Measurements from ENCODE around the gene SLC35F6. TPM values are rescaled to one million over a fixed set of nuclear protein-coding genes. Genes with fewer than 3 reads are reported as not detected.

The SLC35F6 gene
- total RNA-seq, 1 donor from 2014 or later = 40.8 TPM

DNA sequence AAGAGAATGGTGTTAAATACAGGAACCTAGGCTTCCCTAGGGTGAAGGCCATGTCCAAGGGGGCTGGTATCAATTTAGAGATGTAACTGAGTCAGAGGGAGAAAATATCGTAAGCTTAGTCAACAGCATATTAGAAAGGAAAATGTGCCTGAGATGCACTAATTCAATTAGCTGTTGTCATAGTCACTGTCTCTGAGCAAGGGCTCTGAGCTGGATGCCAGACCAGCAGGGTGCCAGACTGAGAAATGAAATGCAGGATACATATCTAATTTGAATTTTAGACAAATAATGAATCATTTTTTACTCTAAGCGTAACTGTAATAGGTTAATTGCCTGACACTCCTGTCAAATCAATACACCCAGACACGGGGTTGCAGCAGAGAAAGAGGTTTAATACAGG lies 11.4 kb upstream of the SLC35F6 start:
- Histone ChIP-seq H3K27ac (no peak overlapping the region), H3K9me3 (no peaks in the 10 kb centered on the region), H3K36me3 (no peaks in the 10 kb centered on the region), H3K4me3 (no peak overlapping the region), H3K27me3 (no peaks in the 10 kb centered on the region), H3K4me1 (peaks cover 6% of the 10 kb centered on the region)
- intact Hi-C loops (cut with DNase I) = no loop called here
- DNase-seq (ENCODE audit: extremely low spot score in 2 of 2) = no peak
- TF ChIP-seq, protein P1, sequence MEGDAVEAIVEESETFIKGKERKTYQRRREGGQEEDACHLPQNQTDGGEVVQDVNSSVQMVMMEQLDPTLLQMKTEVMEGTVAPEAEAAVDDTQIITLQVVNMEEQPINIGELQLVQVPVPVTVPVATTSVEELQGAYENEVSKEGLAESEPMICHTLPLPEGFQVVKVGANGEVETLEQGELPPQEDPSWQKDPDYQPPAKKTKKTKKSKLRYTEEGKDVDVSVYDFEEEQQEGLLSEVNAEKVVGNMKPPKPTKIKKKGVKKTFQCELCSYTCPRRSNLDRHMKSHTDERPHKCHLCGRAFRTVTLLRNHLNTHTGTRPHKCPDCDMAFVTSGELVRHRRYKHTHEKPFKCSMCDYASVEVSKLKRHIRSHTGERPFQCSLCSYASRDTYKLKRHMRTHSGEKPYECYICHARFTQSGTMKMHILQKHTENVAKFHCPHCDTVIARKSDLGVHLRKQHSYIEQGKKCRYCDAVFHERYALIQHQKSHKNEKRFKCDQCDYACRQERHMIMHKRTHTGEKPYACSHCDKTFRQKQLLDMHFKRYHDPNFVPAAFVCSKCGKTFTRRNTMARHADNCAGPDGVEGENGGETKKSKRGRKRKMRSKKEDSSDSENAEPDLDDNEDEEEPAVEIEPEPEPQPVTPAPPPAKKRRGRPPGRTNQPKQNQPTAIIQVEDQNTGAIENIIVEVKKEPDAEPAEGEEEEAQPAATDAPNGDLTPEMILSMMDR (IDR thresholded peaks at IDR 0.05) = no peak
- TF ChIP-seq POLR2A (IDR thresholded peaks at IDR 0.05) = no peak
- no peak for TF ChIP-seq POLR2AphosphoS5 (IDR thresholded peaks at IDR 0.05; ENCODE audit: insufficient read depth in 1 of 2, low read depth in 1 of 2)

DNA sequence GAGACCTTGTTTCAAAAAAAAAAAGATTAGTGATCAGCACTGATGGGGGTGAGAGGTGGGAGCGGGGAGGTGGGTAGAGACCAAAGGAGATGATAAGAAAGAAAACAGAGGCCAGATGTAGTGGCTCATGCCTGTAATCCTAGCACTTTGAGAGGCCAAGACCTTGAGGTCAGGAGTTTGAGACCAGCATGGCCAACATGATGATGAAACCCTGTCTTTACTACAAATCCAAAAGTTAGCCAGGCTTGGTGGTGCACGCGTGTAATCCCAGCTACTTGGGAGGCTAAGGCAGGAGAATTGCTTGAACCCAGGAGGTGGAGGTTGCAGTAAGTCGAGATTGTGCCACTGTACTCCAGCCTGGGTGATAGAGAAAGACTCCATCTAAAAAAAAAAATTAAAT lies 9.5 kb upstream of the SLC35F6 start:
- TF ChIP-seq, protein P1 (IDR thresholded peaks at IDR 0.05) = no peak
- TF ChIP-seq POLR2A (IDR thresholded peaks at IDR 0.05) = no peak
- no peak for TF ChIP-seq POLR2AphosphoS5 (IDR thresholded peaks at IDR 0.05; ENCODE audit: insufficient read depth in 1 of 2, low read depth in 1 of 2)
- Histone ChIP-seq H3K4me1 (peaks cover 22% of the 10 kb centered on the region), H3K9me3 (no peaks in the 10 kb centered on the region), H3K27ac (no peak overlapping the region), H3K36me3 (no peaks in the 10 kb centered on the region), H3K27me3 (no peaks in the 10 kb centered on the region), H3K4me3 (no peak overlapping the region)
- intact Hi-C loops (cut with DNase I) = no loop called here
- DNase-seq (ENCODE audit: extremely low spot score in 2 of 2) = no peak

DNA sequence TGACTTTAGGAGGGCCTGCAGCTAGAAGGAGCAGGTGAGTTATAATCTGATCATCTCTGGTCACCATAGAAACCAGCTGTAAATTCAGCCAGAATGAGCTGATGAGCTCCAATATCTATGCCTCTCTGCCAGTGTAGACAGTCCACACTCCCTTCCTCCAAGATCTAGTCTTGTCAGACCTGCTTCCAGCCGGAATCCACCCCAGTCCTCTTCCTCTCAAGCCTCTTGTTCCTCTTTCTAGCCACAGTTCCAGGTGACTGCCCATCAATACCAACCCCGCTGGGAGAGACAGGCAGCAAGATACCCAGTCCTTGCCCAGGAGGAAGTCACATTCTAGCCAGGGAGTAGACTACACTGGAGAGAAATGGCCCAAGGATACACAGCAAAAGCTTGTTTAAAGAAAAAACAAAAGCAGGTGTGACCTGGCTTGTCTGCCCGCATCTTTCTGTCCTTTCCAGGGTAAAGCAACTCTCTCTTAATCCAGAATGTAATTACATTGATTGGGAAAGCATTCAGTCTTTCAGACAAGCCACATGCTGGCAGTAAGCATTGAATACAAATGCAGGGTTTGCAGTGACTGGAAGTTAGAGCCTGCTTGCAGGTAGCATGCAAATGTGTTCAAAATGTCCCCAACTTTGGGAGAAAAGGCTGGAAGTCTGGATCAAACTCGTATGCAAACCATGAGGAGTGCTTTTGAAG lies 9.0 kb upstream of the SLC35F6 start:
- intact Hi-C loops (cut with DNase I) = no loop called here
- no peak for TF ChIP-seq POLR2AphosphoS5 (IDR thresholded peaks at IDR 0.05; ENCODE audit: insufficient read depth in 1 of 2, low read depth in 1 of 2)
- DNase-seq (ENCODE audit: extremely low spot score in 2 of 2) = no peak
- Histone ChIP-seq H3K27me3 (no peaks in the 10 kb centered on the region), H3K9me3 (no peaks in the 10 kb centered on the region), H3K4me3 (no peak overlapping the region), H3K4me1 (peaks cover 22% of the 10 kb centered on the region), H3K27ac (no peak overlapping the region), H3K36me3 (no peaks in the 10 kb centered on the region)

DNA sequence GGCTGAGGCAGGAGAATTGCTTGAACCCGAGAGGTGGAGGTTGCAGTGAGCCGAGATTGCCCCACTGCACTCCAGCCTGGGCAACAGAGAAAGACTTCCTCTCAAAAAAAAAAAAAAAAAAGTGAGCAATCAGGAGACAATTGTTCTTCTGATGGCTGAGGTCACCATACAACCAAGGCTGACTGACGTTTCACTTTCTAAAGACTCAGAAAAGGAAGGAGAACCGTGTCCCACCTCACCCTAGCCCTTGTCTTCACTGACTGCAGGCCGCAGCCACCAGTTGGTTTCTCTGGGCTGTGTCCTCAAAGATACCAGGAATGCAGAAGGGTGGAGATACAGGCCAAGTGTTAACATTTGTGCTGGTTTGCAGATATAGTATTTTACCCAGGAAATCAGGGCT lies 7.7 kb upstream of the SLC35F6 start:
- Histone ChIP-seq H3K4me3 (no peak overlapping the region), H3K27ac (no peak overlapping the region)
- intact Hi-C loops (cut with DNase I) = no loop called here

DNA sequence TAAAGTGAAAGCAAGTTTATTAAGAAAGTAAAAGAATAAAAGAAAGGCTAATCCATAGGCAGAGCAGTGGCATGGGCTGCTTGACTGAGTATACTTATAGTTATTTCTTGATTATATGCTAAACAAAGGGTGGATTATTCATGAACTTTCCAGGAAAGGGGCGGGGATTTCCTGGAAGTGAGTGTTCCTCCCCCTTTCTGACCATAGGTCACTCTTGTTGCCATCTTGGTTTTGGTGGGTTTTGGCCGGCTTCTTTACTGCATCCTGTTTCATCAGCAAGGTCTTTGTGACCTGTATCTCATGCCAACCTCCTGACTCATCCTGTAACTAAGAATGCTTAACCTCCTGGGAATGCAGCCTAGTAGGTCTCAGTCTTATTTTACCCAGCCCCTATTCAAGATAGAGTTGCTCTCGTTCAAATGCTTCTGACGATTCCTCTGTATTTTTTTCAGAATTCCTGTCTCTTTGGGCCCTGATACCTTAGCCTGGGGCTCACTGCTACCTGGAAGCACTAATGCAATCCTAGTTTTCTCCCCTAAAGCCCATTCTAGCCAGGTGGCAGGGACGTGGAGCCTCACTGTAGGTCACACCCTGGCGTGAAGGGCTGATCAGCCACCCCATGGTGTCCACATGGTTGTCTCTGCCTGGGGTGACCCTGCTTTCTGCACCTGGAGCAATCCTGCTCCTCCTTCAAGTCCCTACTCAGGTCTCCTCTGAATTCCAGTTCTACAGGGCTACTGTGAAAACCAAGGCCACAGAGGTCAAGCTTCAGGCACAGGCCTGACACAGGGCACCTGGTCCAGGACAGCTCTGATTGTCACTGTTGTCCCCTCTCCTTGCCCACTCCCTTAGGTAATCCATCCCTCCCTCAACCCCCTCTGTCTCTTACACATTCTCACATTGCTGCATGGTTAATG lies 6.0 kb upstream of the SLC35F6 start:
- Histone ChIP-seq H3K4me1 (peaks cover 25% of the 10 kb centered on the region), H3K4me3 (no peak overlapping the region)
- DNase-seq (ENCODE audit: extremely low spot score in 2 of 2) = no peak

More for the DNA sequence above, 7.7 kb upstream of the SLC35F6 start:
- DNase-seq (ENCODE audit: extremely low spot score in 2 of 2) = no peak
- H3K36me3 ChIP-seq = no peaks in the 10 kb centered on the region
- no peaks in the 10 kb centered on the region for H3K27me3 ChIP-seq
- peaks cover 22% of the 10 kb centered on the region for H3K4me1 ChIP-seq
- H3K9me3 ChIP-seq = no peaks in the 10 kb centered on the region
- TF ChIP-seq, protein P1 (IDR thresholded peaks at IDR 0.05) = no peak
- TF ChIP-seq POLR2AphosphoS5 (IDR thresholded peaks at IDR 0.05; ENCODE audit: insufficient read depth in 1 of 2, low read depth in 1 of 2) = no peak
- TF ChIP-seq POLR2A (IDR thresholded peaks at IDR 0.05) = no peak

More for the DNA sequence above, 6.0 kb upstream of the SLC35F6 start:
- no peaks in the 10 kb centered on the region for H3K27me3 ChIP-seq
- intact Hi-C loops (cut with DNase I) = no loop called here
- H3K9me3 ChIP-seq = no peaks in the 10 kb centered on the region
- H3K27ac ChIP-seq = peak overlapping the region; percentile 82
- peak in 1 of 2 donors; percentile 94 for TF ChIP-seq POLR2AphosphoS5 (IDR thresholded peaks at IDR 0.05; ENCODE audit: insufficient read depth in 1 of 2, low read depth in 1 of 2)
- TF ChIP-seq, protein P1 (IDR thresholded peaks at IDR 0.05) = no peak
- H3K36me3 ChIP-seq = no peaks in the 10 kb centered on the region

All from vagina (tissue), 2 donors.